GM19452 (cell line): ENCODE measurements around the gene INTS1.
"Not testable (repeated sequence)": the region's sequence is repeated elsewhere in the genome, so short reads cannot be mapped to it uniquely, and the experiment has no call there.

Experiments used
- ATAC-seq: cut with Tn5 transposase; IDR thresholded peaks from one replicate; pipeline ENCODE4 v1.9.1; 2021; ENCODE audit not compliant: unreplicated experiment

Gene INTS1

DNA sequence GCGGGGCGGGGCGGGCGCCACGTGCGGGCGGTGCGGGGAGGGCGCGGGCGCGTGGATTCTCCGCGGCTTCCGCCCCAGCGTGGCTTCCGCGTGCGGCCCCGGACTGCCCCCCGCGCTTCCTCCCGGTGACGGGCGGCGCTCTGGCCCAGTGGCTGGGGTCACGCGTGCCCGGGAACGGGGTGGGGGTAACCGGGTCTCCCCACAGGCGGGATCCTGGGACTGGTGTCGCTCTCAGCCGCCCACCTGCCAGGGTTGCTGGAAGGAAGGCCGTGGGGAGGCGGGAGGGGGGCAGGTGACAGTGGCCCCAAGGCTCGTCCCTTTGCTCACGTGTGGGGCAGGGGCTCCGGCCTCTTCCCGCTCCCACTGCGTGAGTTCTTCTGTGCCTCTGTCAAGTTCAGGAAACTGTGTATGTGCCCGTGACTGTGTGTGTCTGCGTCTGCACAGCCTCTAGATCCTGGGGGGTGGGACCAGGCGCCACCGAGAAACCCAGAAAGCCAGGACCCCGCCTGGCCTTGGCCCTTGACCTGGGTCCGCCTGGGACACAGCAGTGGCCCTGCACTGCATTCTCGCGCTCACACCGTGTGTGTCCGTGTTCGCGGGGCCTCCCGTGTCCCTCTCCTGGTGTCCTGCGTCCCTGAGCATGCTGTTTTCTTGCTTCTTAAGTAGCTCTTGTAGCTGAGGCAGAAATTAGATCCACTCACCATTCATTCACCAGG lies 27.2 kb upstream of the INTS1 start:
- ATAC-seq, result no peak

DNA sequence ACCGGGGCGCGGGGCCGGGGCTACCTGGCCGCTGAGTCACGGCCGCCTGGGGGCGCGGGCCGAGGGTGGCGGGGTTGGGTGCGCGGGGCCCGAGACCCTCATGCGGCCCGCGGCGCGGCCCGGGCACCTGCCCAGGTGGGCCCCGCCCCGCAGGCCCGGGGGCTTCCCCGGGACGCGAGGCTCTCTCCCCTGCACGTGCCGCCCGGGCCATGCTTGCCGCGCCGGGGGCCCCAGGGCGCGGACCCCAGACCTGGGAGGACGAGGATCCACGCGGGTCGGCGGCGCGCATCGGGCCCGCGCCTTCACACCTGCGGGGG lies 26.7 kb upstream of the INTS1 start:
- ATAC-seq, result no peak

DNA sequence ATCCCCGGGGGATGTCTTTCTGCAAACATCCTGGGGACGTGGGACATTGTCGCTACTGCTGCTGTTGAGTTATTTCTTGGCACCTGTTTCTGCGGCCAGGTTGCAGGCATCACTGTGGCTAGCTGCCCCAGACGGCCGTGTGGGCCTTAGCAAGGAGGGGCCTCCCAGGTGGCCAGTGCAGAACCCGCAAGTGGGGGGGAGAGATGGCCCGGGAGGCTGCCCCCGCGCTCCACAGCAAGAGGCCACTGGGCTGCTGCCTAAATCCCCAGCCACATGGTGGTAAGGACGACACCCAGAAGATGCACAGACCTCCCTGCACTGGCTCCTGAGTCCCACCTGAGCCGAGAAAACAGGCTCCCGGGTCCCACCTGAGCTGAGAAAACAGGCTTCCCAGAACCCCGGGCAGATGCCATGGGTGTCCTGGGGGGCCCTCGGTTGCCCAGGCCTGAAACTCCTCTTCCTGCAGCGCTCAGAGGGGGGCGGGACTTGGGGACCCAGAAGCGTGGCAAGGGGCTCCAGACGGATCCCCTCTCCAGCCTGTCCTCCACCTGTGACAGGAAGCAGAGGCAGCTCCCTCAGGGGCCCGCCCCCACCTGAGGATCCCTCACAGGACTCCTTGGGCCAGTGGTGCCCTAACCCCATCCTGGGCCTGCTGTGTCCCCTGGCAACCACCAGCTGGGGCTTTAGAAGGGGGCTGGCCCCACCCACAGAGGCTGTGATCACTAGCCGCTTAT lies 25.4 kb upstream of the INTS1 start:
- ATAC-seq, result no peak

DNA sequence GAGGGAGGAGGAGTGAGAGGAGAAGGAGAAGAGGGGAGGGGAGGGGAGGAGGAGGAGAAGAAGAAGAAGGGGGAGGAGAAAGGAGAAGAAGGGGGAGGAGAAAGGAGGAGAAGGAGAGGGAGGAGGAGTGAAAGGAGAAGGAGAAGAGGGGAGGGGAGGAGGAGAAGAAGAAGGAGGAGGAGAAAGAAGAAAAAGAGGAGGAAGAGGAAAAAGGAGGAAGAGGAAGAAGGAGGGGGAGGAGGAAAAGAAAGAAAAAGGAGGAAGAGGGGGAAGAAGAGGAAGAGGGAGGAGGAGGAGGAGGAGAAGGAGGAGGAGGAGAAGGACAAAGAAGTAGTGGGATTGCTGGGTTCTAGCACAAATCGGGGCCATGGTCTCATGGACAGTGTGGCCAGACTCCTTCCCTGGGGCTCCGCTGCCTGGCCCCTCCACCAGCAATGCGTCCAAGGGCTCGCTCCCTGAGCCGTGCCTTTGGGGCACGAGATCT lies 22.1 kb upstream of the INTS1 start:
- no peak for ATAC-seq

- ATAC-seq, result no peak
Measured at GRCh38 chr7:1525409-1525808, 21.2 kb upstream of the INTS1 start.

GRCh38 chr7:1523844-1524243 lies 19.7 kb upstream of the INTS1 start:
- ATAC-seq, result no peak

- no peak for ATAC-seq
Measured at GRCh38 chr7:1523208-1523607, 19.0 kb upstream of the INTS1 start.

DNA sequence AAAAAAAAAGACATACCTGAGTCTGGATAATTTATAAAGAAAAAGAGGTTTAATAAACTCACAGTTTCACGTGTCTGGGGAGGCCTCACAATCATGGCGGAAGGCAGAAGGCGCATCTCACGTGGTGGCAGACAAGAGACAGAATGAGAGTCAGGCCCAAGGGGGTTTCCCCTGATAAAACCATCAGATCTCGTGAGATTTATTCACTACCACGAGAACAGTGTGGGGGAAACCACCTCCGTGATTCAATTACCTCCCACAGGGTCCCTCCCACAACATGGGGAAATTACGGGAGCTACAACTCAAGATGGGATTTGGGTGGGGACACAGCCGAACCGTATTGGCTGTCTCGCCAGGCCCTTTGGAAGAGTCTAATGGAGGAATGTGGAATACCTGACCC lies 17.3 kb upstream of the INTS1 start:
- no peak for ATAC-seq

DNA sequence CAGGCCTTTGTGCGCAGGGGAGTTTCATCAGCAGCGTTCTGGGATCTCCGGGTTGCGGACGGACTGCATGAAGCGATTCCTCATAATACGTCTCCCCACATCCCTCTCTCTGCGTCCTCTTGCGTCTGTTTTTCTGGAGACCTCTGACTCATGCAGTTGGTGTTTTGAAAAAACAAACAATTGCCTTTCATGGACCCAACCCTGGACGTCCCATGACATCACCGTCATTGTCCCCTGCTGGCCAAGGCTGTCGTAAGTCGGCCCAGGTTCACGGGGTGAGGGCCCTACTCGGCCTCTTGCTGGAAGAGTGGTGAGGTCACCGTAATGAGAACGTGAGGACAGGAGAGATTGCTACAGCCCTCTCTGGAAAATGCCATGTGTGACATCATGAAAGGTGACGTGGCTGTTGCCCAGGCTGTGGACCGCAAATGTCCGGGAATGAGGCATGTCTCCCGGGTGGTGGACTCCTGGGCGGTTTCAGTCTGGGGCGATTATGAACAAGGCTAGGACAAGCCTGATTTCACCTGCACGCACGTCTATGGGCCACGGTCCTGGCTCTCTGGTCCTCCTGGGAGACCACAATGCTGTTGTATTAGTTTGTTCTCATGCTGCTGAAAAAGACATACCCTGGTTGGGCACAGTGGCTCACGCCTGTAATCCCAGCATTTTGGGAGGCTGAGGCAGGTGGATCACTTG lies 16.5 kb upstream of the INTS1 start:
- no peak for ATAC-seq

DNA sequence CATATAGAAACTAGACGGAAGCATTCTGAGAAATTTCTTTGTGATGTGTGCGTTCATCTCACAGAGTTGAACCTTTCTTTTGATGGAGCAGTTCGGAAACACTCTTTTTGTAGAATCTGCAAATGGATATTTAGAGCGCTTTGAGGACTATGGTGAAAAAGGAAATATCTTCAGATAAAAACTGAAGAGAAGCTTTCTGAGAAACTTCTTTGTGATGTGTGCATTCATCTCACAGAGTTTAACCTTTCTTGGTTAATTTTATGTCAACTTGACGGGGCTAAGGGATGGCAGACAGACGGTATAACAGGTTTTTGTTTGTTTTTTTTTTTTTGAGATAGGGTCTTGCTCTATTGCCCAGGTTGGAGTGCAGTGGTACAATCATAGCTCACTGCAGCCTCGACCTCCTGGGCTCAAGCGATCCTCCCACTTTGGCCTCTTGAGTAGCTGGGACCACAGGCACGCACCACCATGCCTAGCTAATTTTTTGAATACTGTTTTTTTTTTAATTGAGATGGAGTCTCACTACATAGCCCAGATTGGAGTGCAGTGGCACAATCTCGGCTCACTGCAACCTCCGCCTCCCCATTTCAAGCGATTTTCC lies 15.2 kb upstream of the INTS1 start:
- ATAC-seq, result not testable (repeated sequence)

DNA sequence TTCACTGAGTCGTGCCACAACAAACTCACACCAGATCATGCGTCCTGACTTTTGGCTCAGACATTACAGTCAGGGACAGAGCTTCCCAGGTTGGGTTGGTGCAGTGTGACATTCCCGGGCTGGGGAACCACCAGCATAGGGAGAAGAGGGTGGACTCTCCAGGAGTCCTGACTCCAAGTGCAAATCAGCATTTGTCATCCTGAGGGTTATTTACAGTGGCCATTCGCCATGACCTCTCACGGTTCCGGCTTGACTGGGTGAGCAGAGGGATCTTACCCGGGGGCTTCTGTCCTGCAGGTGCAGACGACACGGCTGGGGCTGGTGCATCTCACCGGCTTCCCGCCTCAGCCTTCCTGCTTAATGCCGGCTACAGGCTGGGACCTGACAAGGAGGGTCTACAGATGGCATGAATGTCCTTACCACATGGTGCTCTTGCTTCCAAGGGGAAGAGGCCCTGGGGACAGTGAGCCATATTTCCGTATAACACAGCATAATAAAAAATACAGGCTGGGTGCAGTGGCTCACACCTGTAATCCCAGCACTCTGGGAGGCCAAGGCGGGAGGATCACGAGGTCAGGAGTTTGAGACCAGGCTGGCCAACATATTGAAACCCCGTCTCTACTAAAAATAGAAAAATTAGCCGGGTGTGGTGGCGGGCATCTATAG lies 12.5 kb upstream of the INTS1 start:
- no peak for ATAC-seq

DNA sequence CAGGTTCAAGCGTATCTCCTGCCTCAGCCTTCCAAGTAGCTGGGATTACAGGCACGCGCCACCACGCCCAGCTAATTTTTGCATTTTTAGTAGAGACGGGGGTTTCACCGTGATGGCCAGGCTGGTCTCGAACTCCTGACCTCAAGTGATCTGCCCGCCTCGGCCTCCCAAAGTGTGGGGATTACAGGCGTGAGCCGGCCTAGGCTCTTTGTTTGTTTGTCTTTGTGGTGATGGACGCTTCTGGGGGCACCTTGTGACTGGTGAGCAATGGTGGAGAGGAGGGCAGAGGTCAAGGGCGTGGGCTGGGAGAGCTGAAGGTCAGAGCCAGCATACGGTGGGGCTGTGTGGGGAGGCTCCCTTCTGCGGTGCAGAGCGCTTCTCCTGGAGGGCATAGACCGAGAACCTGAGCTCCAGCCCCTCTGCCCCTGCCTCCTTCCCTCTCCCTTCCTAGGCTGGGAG lies 11.3 kb upstream of the INTS1 start:
- not testable (repeated sequence) for ATAC-seq

GRCh38 chr7:1514995-1515401 lies 10.8 kb upstream of the INTS1 start:
- ATAC-seq, result no peak

GRCh38 chr7:1514407-1514806 lies 10.2 kb upstream of the INTS1 start:
- no peak for ATAC-seq

- ATAC-seq, result no peak
Measured at GRCh38 chr7:1513657-1514095, 9.5 kb upstream of the INTS1 start.

- no peak for ATAC-seq
Measured at GRCh38 chr7:1512781-1513656, 8.8 kb upstream of the INTS1 start.

DNA sequence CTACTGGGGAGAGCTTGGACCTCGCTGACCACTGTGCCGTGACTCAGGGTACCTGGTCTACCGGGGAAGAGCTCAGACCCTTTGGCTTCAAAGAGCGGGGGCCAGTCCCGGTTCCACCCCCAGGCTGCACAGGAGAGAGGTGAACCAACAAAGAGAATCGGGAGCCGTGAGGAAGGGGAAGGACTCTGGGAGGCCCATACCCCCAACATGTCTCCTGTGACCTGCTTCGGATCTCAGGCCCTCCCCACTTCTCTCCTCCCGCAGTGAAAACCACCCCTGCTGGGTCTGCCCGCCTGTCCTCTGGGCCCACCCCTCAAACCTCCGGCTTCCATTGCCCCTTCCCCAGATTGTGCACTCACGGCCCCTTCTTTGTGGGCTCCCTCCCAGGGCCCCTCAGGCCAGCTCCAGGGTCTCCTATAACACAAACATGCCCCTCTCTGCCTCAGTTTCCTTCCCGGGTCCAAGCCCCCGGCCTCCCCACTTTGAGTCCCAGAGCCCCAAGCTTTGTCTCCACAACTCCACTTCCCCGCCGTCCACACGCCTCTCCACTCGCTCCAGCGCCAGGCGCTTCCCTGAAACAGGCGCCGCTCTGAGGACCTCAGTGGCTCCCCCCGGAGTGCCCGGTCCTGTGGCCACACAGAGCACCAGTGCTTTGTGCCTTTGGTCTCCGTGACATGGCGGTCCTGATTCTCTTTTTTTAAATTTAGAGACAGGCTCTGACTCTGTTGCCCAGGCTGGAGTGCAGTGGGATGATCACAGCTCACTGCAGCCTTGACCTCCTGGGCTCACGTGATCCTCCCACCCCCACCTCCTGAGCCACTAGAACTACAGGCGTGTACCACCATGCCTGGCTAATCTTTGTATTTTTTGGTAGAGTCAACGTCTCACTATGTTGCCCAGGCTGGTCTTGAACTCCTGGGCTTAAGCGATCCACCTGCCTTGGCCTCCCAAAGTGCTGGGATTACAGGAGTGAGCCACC lies 7.5 kb upstream of the INTS1 start:
- ATAC-seq, result no peak

- no peak for ATAC-seq
Measured at GRCh38 chr7:1510780-1511154, 6.6 kb upstream of the INTS1 start.

GRCh38 chr7:1509226-1509625 lies 5.0 kb upstream of the INTS1 start:
- no peak for ATAC-seq
